Ascending aorta (tissue), 2 donors: ENCODE measurements around the gene CRELD2. TPM values are rescaled to one million over a fixed set of nuclear protein-coding genes. Genes with fewer than 3 reads are reported as not detected.

Experiments used
- DNase-seq, 2 donors: peaks; one replicate each; pipeline ENCODE4 v3.0.0-alpha.2; 2019; ENCODE audit warnings: low spot score in 2 of 2
- H3K27ac ChIP-seq, 2 donors: fragments of 200-600 bp; sonication (generic); one replicate each; pipeline ENCODE4 v1.5.1; 2016 to 2017; ENCODE audit warnings: mild to moderate bottlenecking in 1 of 2
- H3K27me3 ChIP-seq: fragments of 200-600 bp; sonication (generic); one replicate; pipeline ENCODE4 v1.5.1; 2017
- H3K36me3 ChIP-seq, 2 donors: fragments of 200-600 bp; sonication (generic); one replicate each; pipeline ENCODE4 v1.5.1; 2016
- H3K4me1 ChIP-seq, 2 donors: fragments of 200-600 bp; sonication (generic); one replicate each; pipeline ENCODE4 v1.5.1; 2016 to 2017; ENCODE audit warnings: mild to moderate bottlenecking in 1 of 2
- H3K4me3 ChIP-seq, 2 donors: fragments of 200-600 bp; sonication (generic); one replicate each; pipeline ENCODE4 v1.5.1; 2016 to 2017; ENCODE audit warnings: mild to moderate bottlenecking in 1 of 2
- H3K9me3 ChIP-seq, 2 donors: fragments of 200-600 bp; sonication (generic); one replicate each; pipeline ENCODE4 v1.5.1; 2016
- CTCF ChIP-seq, 3 experiments: fragments of 200-600 bp in 2 of 3; fragments of 450-650 bp in 1 of 3; sonication (generic) in 2 of 3; IDR thresholded peaks; one replicate each; pipeline ENCODE4 v1.5.1; 2016 to 2019; ENCODE audit warnings: antibody characterized with exemption in 3 of 3, mild to moderate bottlenecking in 1 of 3, moderate library complexity in 1 of 3
- intact Hi-C: fragments of 100-400 bp; cut with DNase I; formaldehyde crosslinking; loops from one replicate; pipeline ENCODE4 v1.15.1; 2023
- total RNA-seq: library from RNA; depleted of rRNA; stranded (reverse); fragments of >200 nt; gene quantifications from one replicate; pipeline ENCODE4 v1.1.0, GENCODE V29; 2016

The CRELD2 gene
- total RNA-seq, 1 donor from 2014 or later: 61.8 TPM

DNA sequence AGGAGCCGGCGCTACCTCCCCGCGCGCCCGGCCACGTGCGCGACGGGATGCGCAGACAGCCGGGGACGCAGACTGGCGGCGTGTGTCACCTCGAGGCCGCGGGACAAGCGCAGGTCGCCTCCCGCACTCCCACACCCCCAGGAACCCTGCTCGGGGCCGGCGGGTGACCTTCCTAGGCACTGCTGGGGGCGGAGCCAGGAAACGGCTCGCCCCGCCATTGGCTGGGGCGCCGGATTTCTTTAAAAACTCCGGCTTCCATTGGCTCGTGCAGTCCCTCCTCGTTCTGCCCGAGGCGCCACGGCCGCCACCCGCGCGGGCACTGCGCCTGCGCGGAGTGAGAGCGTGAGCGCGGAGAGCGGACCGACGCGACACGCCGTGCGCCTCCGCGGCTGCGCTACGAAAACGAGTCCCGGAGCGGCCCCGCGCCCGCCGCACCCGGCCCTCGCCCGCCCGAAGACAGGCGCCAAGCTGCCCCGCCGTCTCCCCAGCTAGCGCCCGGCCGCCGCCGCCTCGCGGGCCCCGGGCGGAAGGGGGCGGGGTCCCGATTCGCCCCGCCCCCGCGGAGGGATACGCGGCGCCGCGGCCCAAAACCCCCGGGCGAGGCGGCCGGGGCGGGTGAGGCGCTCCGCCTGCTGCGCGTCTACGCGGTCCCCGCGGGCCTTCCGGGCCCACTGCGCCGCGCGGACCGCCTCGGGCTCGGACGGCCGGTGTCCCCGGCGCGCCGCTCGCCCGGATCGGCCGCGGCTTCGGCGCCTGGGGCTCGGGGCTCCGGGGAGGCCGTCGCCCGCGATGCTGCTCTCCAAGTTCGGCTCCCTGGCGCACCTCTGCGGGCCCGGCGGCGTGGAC lies 41.9 kb downstream of the CRELD2 start, which contains the start of gene PIM3:
Gene PIM3, plus strand, starts transcription at position 614 of the 846 bp plus-strand sequence. Its CDS starts 176 bp downstream, at position 790.
- peak; percentile 79 to 96 for DNase-seq
- TF ChIP-seq CTCF (IDR thresholded peaks at IDR 0.05): peak in 1 of 3 experiments; percentile 33
- H3K4me1 ChIP-seq: peaks cover 0 to 18% of the 10 kb centered on the region in 2 donors
- H3K27ac ChIP-seq: peak within 1 kb of the TSS; percentile 88 to 96
- H3K36me3 ChIP-seq: peaks cover 18 to 22% of the 10 kb centered on the region in 2 donors
- no peaks in the 10 kb centered on the region for H3K9me3 ChIP-seq
- intact Hi-C loops: loop anchor here (1.0 to 10.0 kb wide), 5 partner anchors 24 to 544 kb away; partner anchors contain the start of genes ALG12, CRELD2, LMF2 and NCAPH2
- no peaks in the 10 kb centered on the region for H3K27me3 ChIP-seq
- peak within 1 kb of the TSS; percentile 85 to 89 for H3K4me3 ChIP-seq

DNA sequence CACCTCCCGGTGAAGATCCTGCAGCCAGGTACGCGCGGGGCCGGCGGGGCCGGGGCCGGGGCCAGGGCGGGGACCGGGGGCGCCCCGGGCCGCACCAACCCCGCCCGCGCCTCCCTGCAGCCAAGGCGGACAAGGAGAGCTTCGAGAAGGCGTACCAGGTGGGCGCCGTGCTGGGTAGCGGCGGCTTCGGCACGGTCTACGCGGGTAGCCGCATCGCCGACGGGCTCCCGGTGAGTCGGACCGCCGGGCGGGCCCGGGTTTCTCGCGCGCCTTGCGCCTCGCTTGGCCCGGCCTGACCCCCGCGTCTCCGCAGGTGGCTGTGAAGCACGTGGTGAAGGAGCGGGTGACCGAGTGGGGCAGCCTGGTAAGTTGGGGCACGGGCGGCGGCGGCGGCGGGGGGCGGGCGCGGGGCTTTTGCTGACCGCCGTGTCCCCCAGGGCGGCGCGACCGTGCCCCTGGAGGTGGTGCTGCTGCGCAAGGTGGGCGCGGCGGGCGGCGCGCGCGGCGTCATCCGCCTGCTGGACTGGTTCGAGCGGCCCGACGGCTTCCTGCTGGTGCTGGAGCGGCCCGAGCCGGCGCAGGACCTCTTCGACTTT lies 42.7 kb downstream of the CRELD2 start:
- Histone ChIP-seq H3K4me1 (peaks cover 0 to 22% of the 10 kb centered on the region in 2 donors), H3K36me3 (peaks cover 18 to 22% of the 10 kb centered on the region in 2 donors)
- DNase-seq: peak; percentile 7 to 76

DNA sequence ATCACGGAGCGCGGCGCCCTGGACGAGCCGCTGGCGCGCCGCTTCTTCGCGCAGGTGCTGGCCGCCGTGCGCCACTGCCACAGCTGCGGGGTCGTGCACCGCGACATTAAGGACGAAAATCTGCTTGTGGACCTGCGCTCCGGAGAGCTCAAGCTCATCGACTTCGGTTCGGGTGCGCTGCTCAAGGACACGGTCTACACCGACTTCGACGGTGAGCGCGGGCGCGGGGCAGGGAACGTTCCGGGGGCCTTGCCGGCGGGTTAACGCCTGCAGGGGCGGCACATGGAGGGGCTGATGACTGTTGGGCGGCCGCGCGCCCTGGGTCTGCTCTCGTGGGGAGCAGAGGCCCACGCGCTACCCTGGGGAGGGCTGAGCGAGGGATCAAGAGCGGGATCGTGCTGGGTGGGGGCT lies 43.2 kb downstream of the CRELD2 start:
- Histone ChIP-seq H3K4me3 (peak overlapping the region; percentile 85 to 89), H3K27me3 (no peaks in the 10 kb centered on the region), H3K27ac (peak overlapping the region; percentile 88 to 96), H3K4me1 (peaks cover 0 to 28% of the 10 kb centered on the region in 2 donors), H3K36me3 (peaks cover 18 to 22% of the 10 kb centered on the region in 2 donors), H3K9me3 (no peaks in the 10 kb centered on the region)
- TF ChIP-seq CTCF (IDR thresholded peaks at IDR 0.05): no peak
- DNase-seq: peak in 1 of 2 donors; percentile 64
- intact Hi-C loops: loop anchor here (2.0 to 10.0 kb wide), 3 partner anchors 109 to 543 kb away; partner anchors contain the start of genes LMF2, NCAPH2, TRABD and ZBED4

More for the DNA sequence above, 42.7 kb downstream of the CRELD2 start:
- no peaks in the 10 kb centered on the region for H3K9me3 ChIP-seq
- no peak for TF ChIP-seq CTCF (IDR thresholded peaks at IDR 0.05)
- no peaks in the 10 kb centered on the region for H3K27me3 ChIP-seq
- intact Hi-C loops: loop anchor here (2.0 to 10.0 kb wide), 3 partner anchors 108 to 544 kb away; partner anchors contain the start of genes LMF2, NCAPH2, TRABD and ZBED4
- H3K27ac ChIP-seq: peak overlapping the region; percentile 88 to 96
- H3K4me3 ChIP-seq: peak overlapping the region; percentile 85 to 89

- peaks cover 18 to 22% of the 10 kb centered on the region in 2 donors for H3K36me3 ChIP-seq
- no peaks in the 10 kb centered on the region for H3K27me3 ChIP-seq
- peak; percentile 85 to 95 for DNase-seq
- no peaks in the 10 kb centered on the region for H3K9me3 ChIP-seq
- intact Hi-C loops: loop anchor here (5.0 to 10.0 kb wide), 2 partner anchors 225 to 543 kb away; partner anchors contain the start of genes LMF2, NCAPH2 and TRABD
- H3K4me1 ChIP-seq: peaks cover 0 to 33% of the 10 kb centered on the region in 2 donors
- TF ChIP-seq CTCF (IDR thresholded peaks at IDR 0.05): no peak
- H3K4me3 ChIP-seq: peak overlapping the region; percentile 85 to 89
- H3K27ac ChIP-seq: peak overlapping the region; percentile 88 to 96
Measured at GRCh38 chr22:49962012-49962750, 43.7 kb downstream of the CRELD2 start.
